Renal cortical epithelial cell (primary cell): Measurements from ENCODE around the gene ZFP62. TPM values are rescaled to one million over a fixed set of nuclear protein-coding genes. Genes with fewer than 3 reads are reported as not detected.
A peak's percentile ranks its signal among the peaks of the same experiment; 100 is the strongest.
"Not testable (repeated sequence)": the region's sequence is repeated elsewhere in the genome, so short reads cannot be mapped to it uniquely, and the experiment has no call there.

ENCODE experiments used
- DNase-seq: peaks from one replicate; pipeline ENCODE4 v3.0.0-alpha.2; 2011; ENCODE audit warnings: low read depth
- total RNA-seq: library from RNA; depleted of rRNA; stranded (reverse); fragments of >200 nt; gene quantifications from 2 replicates; pipeline ENCODE4 v1.2.3, GENCODE V29; 2014

ZFP62 gene
- total RNA-seq, 1 donor from 2014 or later, result 37.1 TPM

DNA sequence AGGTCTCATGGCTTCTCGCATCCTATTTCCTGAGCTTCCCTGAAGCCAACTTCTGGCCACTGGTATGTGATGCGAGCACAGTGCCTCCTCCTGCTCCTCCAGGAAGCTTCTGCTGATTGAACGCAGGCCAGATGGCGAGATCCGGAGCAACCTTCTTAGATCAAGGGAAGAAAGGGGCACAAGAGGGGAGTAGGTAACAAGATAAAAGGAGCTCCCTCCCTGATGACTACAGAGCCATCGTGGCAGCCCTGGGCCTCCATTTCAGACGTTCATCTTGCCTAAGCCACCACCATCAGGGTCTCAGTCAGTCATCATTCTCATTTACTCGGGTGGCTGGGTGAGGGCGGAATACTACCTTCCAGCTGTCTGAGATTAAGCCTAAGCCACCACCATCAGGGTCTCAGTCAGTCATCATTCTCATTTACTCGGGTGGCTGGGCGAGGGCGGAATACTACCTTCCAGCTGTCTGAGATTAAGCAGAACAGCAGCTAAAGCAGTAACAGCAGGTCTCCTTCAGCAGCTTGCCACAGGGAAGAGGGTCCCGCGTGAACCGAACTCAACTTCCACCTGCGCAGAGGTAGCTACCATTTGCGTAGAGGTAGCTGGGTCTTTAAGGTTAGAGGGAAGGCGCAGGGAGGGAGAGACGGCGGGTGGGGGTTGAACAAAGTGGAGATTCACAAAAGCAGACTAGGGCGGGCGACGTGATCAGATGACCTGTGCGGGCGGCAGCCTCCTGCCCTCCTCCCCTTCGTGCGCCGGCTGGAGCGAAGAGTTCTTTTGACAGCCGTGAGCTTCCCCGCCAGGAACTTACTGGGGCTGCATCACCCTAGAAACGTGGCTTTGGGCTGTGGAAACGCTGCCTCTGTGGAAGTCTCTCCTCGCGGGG, 30.6 kb downstream of the ZFP62 start:
- no peak for DNase-seq

DNA sequence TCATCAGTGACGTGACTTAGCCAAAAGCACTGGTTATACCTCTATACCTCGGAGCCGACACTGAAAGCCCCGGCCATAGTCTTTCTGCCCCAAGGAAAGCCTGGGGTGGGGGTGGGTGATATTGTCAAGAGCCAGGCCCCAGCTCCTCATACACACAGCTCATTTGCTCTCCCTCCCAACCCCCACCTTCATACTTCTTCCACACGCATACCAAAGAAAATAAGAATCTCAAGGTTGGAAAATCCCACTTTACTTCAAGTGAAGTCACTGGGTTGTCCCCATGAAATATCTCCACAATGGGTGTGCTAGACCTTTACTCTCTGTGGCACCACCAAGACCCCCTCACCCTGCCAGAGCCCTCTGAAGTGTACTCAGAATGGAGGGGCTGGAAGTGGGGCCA, 31.4 kb downstream of the ZFP62 start:
- no peak for DNase-seq

- not testable (repeated sequence) for DNase-seq
Measured at GRCh38 chr5:180828756-180829531, 32.1 kb downstream of the ZFP62 start.

- DNase-seq, result not testable (repeated sequence)
Measured at GRCh38 chr5:180827374-180827773, 33.7 kb downstream of the ZFP62 start.

GRCh38 chr5:180825768-180826525, 35.1 kb downstream of the ZFP62 start:
- peak; percentile 97 for DNase-seq

DNA sequence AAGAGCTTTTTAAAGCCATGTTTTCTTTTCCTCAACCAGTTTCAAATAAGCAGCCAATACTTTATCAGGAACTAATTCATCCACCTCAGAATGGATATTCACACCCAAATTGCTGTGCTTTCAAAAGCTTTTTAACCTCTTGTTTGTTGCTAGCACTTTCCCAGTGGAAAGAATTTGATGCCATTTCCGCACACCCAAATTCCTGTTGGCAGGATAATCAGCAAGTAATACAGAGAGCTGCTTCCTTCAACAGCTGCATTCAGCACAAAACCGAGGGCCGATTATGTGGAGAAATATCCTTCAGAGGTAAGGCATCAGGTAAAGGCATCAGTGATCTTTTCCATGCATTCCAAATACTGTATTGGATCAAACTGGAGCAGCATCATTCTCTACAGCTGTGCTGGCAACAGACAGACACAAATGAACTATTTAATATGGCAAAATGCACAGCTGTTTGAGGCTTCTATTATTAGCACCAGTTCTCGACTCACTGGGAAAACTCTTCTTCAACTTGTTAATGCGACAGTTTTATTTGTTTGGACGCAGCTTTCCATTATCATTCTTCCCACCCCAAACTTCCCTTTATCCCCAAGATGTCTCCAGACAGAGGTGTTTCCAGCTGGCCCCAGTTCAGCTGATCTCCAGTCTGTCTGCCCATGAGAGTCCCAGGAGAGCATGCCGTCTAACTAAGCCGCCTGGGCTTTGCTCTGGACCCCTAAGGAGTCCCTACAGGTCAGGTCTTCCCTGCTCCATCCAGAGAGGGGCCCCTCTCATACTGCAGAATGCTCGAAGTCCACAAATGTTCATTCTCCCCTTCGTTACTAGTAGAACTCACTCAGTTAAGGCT, 36.2 kb downstream of the ZFP62 start:
- DNase-seq, result no peak

GRCh38 chr5:180823940-180824629, 37.0 kb downstream of the ZFP62 start:
- DNase-seq, result no peak

DNA sequence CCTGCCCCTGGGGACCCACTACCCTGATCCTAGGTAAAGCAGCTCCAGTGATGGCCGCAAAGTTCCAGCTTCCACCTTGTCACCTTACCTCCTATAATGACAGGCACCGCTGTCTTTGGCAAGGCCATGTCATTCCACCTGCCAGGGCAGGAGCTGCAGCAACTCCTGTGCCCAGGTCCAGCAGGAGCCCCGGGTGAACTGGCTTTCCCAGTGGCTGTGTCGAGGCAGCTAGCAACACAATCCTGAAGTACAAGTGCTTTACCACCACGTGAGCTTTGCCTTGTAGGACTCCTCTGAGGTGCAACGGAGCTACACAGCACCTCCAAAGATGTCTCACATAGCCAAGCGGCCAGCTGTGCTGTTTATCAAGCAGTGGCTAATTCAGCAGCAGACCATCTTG, 37.7 kb downstream of the ZFP62 start:
- no peak for DNase-seq

GRCh38 chr5:180821538-180821937, 39.5 kb downstream of the ZFP62 start:
- DNase-seq, result no peak

GRCh38 chr5:180820788-180821321, 40.2 kb downstream of the ZFP62 start:
- DNase-seq, result no peak

- no peak for DNase-seq
Measured at GRCh38 chr5:180818677-180819341, 42.3 kb downstream of the ZFP62 start.

- DNase-seq, result peak; percentile 94
Measured at GRCh38 chr5:180817893-180818674, 43.0 kb downstream of the ZFP62 start.

- peak; percentile 48 for DNase-seq
Measured at GRCh38 chr5:180816608-180817534, 44.2 kb downstream of the ZFP62 start.

GRCh38 chr5:180815293-180815917, 45.7 kb downstream of the ZFP62 start:
- no peak for DNase-seq

DNA sequence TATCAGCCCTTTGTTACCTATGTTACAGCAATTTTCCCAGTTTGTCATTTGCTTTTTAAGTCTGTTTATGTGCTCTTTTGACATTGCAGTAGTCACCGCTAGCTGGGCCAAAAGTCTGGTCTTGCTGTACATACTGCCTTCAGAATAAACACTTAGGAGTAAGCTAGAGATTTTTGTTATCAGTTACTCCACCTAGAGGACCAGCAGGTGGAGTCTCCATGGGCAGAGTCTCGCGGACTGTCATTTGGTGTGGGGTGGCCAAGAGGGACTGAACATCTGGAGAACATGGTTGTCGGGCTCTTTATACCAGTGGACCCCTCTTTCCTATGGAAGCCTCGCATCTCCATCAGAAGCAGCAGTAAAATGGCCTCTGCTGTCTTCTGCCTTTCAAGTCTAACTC, 47.7 kb downstream of the ZFP62 start:
- DNase-seq, result no peak

DNA sequence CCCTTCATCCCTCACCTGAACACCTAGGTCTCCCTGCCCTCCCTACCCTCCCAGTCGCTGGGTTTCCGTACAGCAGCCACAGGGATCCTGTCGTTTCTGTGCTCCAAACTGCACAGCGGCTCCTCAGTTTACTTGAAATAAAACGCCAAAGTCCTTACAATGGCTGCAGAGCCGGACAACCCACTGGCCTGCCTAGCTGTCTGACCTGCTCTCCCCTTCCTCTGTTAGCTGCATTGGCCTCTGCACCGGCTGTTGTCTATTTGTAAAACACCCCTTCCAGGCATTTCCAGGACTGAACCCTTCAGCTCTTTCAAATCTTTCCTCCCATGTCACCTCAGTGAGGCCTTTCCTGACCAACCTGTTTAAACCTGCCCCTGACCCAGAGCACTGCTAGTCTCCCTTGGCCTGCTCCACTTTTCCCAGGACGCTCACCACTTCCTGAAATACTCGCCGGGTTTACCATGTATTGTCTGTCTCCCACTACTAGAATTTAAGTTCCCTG, 49.4 kb downstream of the ZFP62 start:
- DNase-seq, result no peak

- DNase-seq, result no peak
Measured at GRCh38 chr5:180810959-180811622, 50.0 kb downstream of the ZFP62 start.
